Measurements from ENCODE around the gene VIT.

Gene VIT

DNA sequence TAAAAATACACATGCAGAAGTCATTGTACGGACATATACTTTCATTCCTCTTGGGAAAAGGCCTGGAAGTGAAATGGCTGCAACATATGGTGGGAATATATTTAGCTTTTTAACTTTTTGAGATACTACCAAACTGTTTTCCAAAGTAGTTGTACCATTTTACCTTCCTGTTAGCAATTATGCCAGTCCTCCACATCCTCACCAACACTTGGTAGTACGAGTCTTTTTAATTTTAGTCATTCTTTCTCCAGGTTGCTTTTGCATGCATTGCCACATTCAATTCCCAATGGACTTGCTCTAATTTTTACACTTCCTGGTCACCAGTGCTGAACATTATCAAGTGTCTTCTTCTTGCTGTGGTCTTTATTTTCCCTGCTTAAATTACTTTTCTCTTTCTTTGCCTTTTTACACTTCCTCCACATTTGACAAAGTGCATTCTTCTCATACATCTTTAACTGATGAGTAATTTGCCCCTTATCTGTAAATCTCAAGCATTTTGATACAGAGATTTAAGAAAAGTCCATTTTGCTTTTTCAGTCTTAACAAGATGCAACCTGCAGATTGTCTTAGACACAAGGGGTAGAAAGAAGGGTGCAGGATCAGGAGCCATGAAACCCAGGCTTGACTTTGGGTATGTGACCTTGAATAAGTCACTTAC lies 14.5 kb downstream of the VIT start:
- DNase-seq: no peak

DNA sequence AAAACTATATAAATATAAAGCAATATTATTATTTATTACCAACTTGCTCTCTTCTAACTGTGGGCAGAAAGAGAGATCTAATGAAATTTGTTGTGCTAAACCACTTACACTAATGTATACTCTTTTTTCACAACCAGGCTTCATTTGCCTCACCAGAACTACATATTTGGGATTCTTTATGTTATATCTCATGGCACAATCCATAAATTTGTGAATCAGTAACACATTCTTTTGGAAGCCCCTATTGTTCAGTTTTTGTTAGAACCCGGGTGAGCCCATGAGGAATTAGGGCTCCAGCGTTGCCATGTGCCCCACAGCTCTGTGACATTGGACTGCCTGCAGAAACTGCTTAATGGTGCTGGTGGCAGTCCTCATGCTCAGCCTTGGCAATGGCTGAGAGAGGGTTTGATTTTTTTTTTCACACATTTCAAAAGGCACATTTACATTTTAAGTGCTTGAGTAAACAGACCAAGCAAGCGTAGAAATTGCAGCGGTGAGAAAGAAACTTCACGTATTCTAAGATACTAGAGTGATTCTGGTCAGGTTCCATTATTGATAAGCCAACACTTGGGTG lies 15.3 kb downstream of the VIT start:
- no peak for DNase-seq

DNA sequence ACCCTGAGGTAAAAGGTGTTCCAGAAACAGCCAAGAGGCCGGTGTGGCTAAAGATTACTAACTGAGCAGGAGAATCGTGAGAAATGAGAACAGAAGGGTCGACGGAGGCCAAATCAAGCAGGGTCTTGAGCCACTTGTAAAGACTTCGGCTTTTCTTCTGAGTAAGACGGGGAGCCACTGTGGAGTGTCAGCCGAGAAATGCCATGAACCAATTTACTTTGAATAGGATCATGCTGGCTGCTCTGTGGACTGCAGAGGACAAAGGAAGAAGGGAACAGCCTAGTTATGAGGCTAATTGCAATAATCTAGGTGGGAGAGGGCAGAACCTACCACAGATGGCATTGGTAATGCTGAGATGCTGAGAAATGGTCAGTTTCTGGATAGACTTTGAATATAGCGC lies 16.8 kb downstream of the VIT start:
- no peak for DNase-seq

GRCh38 chr2:36716111-36716510 lies 19.6 kb downstream of the VIT start:
- no peak for DNase-seq

- DNase-seq: no peak
Observed at GRCh38 chr2:36717603-36718266, 21.2 kb downstream of the VIT start.

DNA sequence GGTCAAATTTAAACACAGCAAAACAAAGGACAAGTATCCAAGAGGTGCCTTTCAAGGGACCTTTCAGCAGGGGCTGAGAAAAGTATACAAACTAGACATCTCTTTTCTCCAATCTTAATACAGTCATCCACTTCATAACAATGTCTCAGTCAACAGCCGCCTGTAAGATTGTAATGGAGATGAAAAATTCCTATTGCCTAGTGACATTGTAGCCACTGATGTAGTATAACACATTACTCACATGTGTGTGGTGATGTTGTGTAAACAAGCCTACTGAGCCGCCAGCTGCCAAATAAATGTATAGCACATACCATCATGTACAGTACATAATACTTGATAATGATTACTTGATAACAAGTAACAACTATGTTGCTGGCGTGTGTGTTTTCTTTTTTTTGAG lies 31.0 kb downstream of the VIT start:
- DNase-seq: no peak

- no peak for DNase-seq
Observed at GRCh38 chr2:36729067-36729466, 32.6 kb downstream of the VIT start.

- no peak for DNase-seq
Observed at GRCh38 chr2:36731941-36732672, 35.6 kb downstream of the VIT start.

GRCh38 chr2:36732673-36733036 lies 36.1 kb downstream of the VIT start:
- DNase-seq: no peak

DNA sequence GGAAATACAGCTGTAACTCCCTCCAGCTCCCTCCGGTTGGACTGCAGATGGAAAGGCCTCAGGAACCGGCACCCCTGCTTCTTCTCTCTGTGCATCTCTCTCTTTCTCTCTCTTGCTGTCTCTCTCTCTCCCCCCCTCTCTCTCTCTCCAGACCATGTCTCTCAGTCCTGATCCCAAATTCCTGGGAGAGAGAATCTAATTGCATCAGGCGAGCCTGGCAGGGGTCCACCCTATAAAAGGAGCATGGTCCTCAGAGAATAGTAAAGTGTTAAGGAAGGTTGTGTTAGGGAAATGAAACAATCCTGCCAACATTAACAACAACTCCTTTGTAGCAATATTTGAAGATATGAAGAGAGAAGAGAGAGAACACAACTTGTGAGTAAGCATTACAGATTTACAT lies 36.7 kb downstream of the VIT start:
- DNase-seq: no peak

- no peak for DNase-seq
Observed at GRCh38 chr2:36734304-36734703, 37.8 kb downstream of the VIT start.

GRCh38 chr2:36737131-36737750 lies 40.7 kb downstream of the VIT start:
- no peak for DNase-seq

- no peak for DNase-seq
Observed at GRCh38 chr2:36740061-36740460, 43.6 kb downstream of the VIT start.

DNA sequence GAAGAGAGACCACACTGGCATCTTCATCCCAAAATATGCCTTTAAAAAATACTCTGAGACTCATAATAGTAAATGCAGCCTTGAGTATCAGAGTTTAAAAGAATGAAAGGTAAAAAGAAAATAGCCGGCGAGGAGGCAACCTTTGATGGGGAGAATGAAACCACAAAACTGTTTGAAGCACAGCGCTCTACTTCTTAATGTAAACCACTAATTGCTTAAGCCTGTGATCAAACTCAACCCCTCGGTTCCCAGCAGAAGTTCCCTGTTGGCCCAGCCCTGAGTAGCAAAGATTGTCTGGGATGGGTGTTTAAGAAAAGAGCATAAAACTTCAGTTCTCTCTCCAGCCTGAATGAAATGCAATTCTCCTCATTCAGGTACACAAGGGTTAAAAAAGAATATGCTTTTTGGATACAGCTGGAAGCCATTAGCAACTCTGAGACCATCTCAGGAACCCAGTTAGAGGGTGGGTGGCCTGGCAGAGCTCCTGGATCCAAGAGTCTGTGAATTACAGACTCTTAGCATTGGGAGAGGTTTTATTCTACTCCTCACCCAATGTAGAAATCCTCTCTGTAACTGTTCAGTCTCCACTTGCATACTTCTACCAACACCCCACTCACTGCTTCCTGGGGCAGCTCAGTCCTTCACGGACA lies 44.8 kb downstream of the VIT start:
- no peak for DNase-seq

DNA sequence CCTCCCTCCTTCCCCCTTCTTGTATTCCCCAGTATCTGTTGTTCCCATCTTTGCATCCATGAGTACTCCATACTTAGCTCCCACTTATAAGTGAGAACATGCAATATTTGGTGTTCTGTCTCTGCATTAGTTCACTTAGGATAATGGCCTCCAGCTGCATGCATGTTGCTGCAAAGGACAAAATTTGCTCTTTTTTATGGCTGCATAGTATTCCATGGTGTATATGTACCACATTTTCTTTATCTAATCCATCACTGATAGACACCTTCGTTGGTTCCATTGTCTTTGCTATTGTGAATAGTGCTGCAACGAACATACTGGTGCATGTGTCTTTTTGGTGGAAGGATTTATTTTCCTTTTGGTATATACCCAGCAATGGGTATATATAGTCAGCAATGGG lies 47.4 kb downstream of the VIT start:
- DNase-seq: no peak

- DNase-seq: no peak
Observed at GRCh38 chr2:36748166-36748565, 51.7 kb downstream of the VIT start.

DNA sequence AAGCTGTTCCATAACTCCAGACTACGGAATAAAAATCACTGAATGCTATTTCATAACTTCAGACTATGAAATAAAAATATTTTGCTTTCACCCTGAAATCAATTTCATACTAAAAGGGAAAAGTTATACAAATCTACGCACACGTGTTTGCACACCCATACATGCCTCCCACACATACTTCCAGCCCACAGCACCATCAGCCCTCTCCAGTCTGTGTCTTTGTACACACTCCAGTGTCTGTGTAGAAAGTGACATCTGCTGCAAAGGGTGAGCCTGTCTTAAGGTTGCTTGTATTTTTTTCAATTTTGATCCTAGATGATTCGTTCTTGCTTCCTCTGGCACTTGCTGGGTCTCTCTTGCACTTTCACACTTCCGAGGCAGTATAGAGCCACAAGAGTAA lies 53.6 kb downstream of the VIT start:
- DNase-seq: no peak

GRCh38 chr2:36753706-36754221 lies 57.3 kb downstream of the VIT start:
- no peak for DNase-seq

DNA sequence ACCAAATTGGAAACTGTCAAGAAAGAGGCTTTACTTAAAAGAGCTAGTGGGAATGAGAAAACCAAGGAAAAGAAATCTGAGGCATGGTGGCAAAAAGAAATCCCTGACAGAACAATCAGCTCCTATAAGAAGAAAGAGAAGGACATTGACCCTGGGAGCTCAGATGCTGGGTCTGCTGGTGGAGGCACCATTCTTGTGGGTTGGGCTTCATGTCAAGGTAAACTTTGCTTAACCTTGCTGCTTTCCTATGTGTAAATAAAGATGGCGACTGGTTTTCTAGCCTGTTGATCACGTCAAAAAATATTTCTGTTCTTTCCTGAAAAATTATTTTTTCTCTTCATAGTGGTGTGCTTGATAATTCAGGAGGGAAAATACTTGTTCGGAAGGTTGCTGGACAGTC lies 58.1 kb downstream of the VIT start:
- DNase-seq: no peak

GRCh38 chr2:36756438-36756837 lies 59.9 kb downstream of the VIT start:
- no peak for DNase-seq

- DNase-seq: no peak
Observed at GRCh38 chr2:36762764-36763490, 66.4 kb downstream of the VIT start.

DNA sequence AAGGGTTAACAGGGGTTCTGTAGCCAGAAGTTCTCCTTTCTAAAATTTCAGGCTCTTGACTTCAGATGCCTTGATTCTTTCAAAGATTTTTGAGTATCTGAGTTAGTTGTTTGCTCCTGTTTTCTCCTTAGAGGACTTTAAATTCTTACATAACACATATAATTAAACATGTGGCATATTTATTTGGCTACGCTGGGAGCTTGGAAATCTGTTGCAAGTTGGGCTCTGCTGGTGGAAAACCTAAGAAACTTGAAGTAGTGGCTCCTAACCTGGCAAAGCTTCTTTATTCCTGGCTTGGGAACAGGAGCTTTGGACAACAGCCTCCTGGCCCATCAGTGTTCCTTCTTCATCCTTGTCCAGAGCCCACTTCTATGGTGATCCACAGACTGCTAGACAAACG lies 72.6 kb downstream of the VIT start:
- DNase-seq: no peak
